CD4-positive, alpha-beta T cell treated with Interferon alpha-2 for 1 hour (primary cell): ENCODE measurements around the gene TRMO.
A peak's percentile ranks its signal among the peaks of the same experiment; 100 is the strongest.

Source experiments
- DNase-seq, 2 donors: peaks; one replicate each; pipeline ENCODE4 v3.0.0-alpha.2; 2020 to 2022

TRMO gene

GRCh38 chr9:97903177-97903576 is 19.1 kb downstream of the TRMO start:
- DNase-seq: no peak

- DNase-seq: peak; percentile 26 to 68
Measured at GRCh38 chr9:97900738-97901565, 21.3 kb downstream of the TRMO start.

- DNase-seq: no peak
Measured at GRCh38 chr9:97900103-97900737, 22.1 kb downstream of the TRMO start.

- DNase-seq: peak in 1 of 2 donors; percentile 19
Measured at GRCh38 chr9:97895695-97896332, 26.5 kb downstream of the TRMO start.

- no peak for DNase-seq
Measured at GRCh38 chr9:97895211-97895610, 27.1 kb downstream of the TRMO start.

- no peak for DNase-seq
Measured at GRCh38 chr9:97892421-97892820, 29.9 kb downstream of the TRMO start.

- no peak for DNase-seq
Measured at GRCh38 chr9:97891736-97892135, 30.6 kb downstream of the TRMO start.

- peak; percentile 34 to 69 for DNase-seq
Measured at GRCh38 chr9:97889941-97890887, 32.1 kb downstream of the TRMO start.

GRCh38 chr9:97880336-97880735 is 42.0 kb downstream of the TRMO start:
- DNase-seq: no peak

GRCh38 chr9:97876061-97876460 is 46.2 kb downstream of the TRMO start:
- no peak for DNase-seq

- DNase-seq: no peak
Measured at GRCh38 chr9:97875111-97875510, 47.2 kb downstream of the TRMO start.

GRCh38 chr9:97874624-97875023 is 47.7 kb downstream of the TRMO start:
- DNase-seq: no peak

GRCh38 chr9:97873882-97874281 is 48.4 kb downstream of the TRMO start:
- DNase-seq: no peak

- no peak for DNase-seq
Measured at GRCh38 chr9:97873425-97873824, 48.9 kb downstream of the TRMO start.

- no peak for DNase-seq
Measured at GRCh38 chr9:97868859-97869258, 53.4 kb downstream of the TRMO start.

- DNase-seq: no peak
Measured at GRCh38 chr9:97866848-97867247, 55.5 kb downstream of the TRMO start.

- no peak for DNase-seq
Measured at GRCh38 chr9:97866300-97866699, 56.0 kb downstream of the TRMO start.

GRCh38 chr9:97864396-97864795 is 57.9 kb downstream of the TRMO start:
- no peak for DNase-seq

- no peak for DNase-seq
Measured at GRCh38 chr9:97863314-97863713, 59.0 kb downstream of the TRMO start.

GRCh38 chr9:97861148-97861475 is 61.2 kb downstream of the TRMO start:
- DNase-seq: no peak

GRCh38 chr9:97860451-97861147 is 61.7 kb downstream of the TRMO start:
- DNase-seq: no peak

GRCh38 chr9:97859346-97859745 is 63.0 kb downstream of the TRMO start:
- no peak for DNase-seq
